Stimulated activated naive CD8-positive, alpha-beta T cell treated with anti-CD3 and anti-CD28 coated beads, Interleukin-15, amount 100 ng/mL, for 72 hours (primary cell): ENCODE data around the gene PLAGL1.

Experiments used
- ATAC-seq: fragments of 150-1000 bp; cut with Tn5 transposase; 2 replicates; pipeline ENCODE4 v1.10.0; 2021; ENCODE audit warnings: mild to moderate bottlenecking, moderate library complexity
- DNase-seq, 2 donors: peaks; one replicate each; pipeline ENCODE4 v3.0.0; 2021 to 2022
- H3K27ac Mint-ChIP-seq, 2 donors: one replicate each; pipeline ENCODE4 v1.8.0; 2022; ENCODE audit warnings: mild to moderate bottlenecking in 2 of 2, mixed read lengths in 2 of 2, moderate library complexity in 2 of 2
- H3K27me3 Mint-ChIP-seq: one replicate; pipeline ENCODE4 v1.8.0; 2022; ENCODE audit warnings: mixed read lengths
- H3K4me1 Mint-ChIP-seq: one replicate; pipeline ENCODE4 v1.8.0; 2022; ENCODE audit warnings: mild to moderate bottlenecking, mixed read lengths
- H3K4me3 Mint-ChIP-seq, 2 donors: one replicate each; pipeline ENCODE4 v1.8.0; 2022; ENCODE audit warnings: mild to moderate bottlenecking in 2 of 2, mixed read lengths in 2 of 2, moderate library complexity in 1 of 2
- H3K9me3 Mint-ChIP-seq, 2 donors: one replicate each; pipeline ENCODE4 v1.8.0; 2022; ENCODE audit warnings: mixed read lengths in 2 of 2

PLAGL1 gene

GRCh38 chr6:143982968-143983367 lies 25.1 kb downstream of the PLAGL1 start:
- H3K4me3 Mint-ChIP-seq, result no peak overlapping the region
- no peak for ATAC-seq

DNA sequence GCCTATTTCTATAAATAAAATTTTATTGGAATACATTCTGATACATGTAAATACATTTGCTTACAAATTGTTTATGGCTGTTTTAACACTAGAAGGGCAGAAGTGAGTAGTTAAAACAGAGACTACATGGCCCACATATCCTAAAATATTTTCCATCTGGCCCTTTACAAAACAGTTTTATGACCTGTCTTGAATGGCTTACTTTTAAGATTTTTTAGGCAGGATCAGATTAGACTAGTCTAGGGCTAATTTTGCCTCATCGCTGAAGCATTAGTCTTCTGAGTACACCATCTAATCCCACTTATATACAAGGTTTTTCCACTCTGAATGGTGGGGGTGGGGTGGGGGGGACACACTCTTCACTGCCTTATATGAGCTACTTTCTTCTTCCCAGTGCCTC lies 27.1 kb downstream of the PLAGL1 start:
- Mint-ChIP-seq H3K4me3 (no peak overlapping the region), H3K27me3 (no peaks in the 10 kb centered on the region), H3K27ac (no peak overlapping the region), H3K9me3 (no peaks in the 10 kb centered on the region), H3K4me1 (peaks cover 7% of the 10 kb centered on the region)
- DNase-seq, result no peak
- no peak for ATAC-seq

More at GRCh38 chr6:143982968-143983367, 25.1 kb downstream of the PLAGL1 start:
- DNase-seq, result no peak
- H3K27ac Mint-ChIP-seq, result no peak overlapping the region
- no peaks in the 10 kb centered on the region for H3K4me1 Mint-ChIP-seq
- H3K27me3 Mint-ChIP-seq, result no peaks in the 10 kb centered on the region
- H3K9me3 Mint-ChIP-seq, result no peaks in the 10 kb centered on the region

GRCh38 chr6:143976806-143977349 lies 31.2 kb downstream of the PLAGL1 start:
- H3K4me1 Mint-ChIP-seq, result peaks cover 7% of the 10 kb centered on the region
- H3K27me3 Mint-ChIP-seq, result no peaks in the 10 kb centered on the region
- H3K9me3 Mint-ChIP-seq, result no peaks in the 10 kb centered on the region
- no peak for DNase-seq
- no peak overlapping the region for H3K4me3 Mint-ChIP-seq
- ATAC-seq, result no peak
- H3K27ac Mint-ChIP-seq, result no peak overlapping the region

GRCh38 chr6:143974089-143974488 lies 34.0 kb downstream of the PLAGL1 start:
- Mint-ChIP-seq H3K27me3 (peaks cover 7% of the 10 kb centered on the region), H3K27ac (peak overlapping the region in 1 of 2 donors; percentile 24)
- ATAC-seq, result no peak

GRCh38 chr6:143973097-143973966 lies 34.7 kb downstream of the PLAGL1 start:
- peaks cover 7% of the 10 kb centered on the region for H3K27me3 Mint-ChIP-seq
- no peak overlapping the region for H3K4me3 Mint-ChIP-seq
- ATAC-seq, result no peak
- H3K4me1 Mint-ChIP-seq, result peaks cover 7% of the 10 kb centered on the region
- DNase-seq, result no peak
- peak overlapping the region in 1 of 2 donors; percentile 24 for H3K27ac Mint-ChIP-seq
- H3K9me3 Mint-ChIP-seq, result no peaks in the 10 kb centered on the region

More at GRCh38 chr6:143974089-143974488, 34.0 kb downstream of the PLAGL1 start:
- H3K4me3 Mint-ChIP-seq, result no peak overlapping the region
- no peak for DNase-seq
- no peaks in the 10 kb centered on the region for H3K9me3 Mint-ChIP-seq
- H3K4me1 Mint-ChIP-seq, result peaks cover 7% of the 10 kb centered on the region

DNA sequence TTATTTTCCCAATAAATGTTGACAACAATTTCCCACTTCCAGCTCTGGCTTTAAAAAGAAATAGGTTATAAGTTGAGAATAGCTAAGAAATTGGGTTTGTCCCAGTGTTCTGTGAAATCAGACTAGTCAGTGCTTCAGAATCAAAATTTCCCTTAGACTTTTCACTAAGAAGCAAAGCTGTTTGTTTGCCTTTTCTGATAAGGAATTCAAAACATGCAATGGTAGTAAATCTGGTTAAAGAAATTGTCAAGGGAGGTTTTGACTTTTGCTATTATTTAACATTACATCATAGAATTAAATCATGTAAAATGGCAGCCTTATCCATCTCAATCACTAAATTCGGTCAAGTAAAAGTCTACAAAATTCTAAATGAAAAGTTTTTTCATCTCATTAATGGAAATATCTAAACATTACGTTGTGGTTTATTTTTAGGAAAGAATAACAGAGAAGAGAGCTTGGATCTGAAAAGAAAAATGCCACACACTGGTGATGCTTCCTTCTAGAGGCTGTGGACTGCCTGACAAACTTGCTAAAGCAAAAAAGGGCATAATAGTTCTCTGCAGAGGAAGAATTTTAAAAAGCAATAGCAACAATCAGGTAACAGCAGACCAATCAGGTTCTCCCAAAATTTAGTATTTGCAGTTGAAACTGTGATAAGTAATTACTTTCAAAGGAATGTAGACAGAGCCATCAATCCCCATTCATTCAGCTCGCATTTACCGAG lies 36.4 kb downstream of the PLAGL1 start:
- DNase-seq (no peak), ATAC-seq (no peak)
- peaks cover 7% of the 10 kb centered on the region for H3K27me3 Mint-ChIP-seq
- no peak overlapping the region for H3K27ac Mint-ChIP-seq
- H3K4me1 Mint-ChIP-seq, result peaks cover under 1% of the 10 kb centered on the region
- H3K4me3 Mint-ChIP-seq, result no peak overlapping the region
- no peaks in the 10 kb centered on the region for H3K9me3 Mint-ChIP-seq

DNA sequence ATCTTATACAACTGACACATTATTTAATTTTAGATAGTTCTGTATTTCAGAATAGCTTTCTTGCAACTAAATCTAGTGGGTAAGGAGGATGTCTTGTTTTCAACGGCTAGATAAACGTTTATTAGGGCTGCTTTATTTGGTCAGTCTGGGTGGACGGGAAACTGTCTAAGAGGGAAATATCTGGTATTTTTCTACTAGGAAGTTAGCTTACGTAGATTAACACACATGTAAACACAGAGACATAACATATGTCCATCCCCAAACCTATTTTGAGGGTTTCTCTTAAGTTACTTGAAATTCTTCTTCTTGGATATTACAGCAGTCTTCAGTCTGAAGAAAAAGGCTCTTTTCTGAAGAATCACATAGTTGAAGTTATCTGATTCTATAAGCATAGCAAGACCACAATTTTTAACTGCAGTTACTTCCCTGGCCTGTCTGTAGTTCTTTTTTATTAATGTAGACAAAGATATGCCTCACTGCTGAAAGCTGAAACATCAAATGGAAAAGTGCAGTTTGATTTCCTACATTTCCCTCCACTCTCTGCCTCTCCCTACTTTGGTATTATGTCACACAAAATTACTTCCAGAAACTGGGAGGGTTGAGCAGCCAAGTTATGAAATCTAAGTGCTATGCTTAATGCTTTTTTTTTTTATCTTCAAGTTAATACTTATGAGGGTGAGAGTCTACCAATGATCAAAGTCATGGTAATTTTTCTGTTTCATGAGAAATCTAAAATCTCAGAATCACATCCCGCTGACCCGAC lies 37.4 kb downstream of the PLAGL1 start:
- ATAC-seq (no peak), DNase-seq (no peak)
- H3K4me1 Mint-ChIP-seq, result no peaks in the 10 kb centered on the region
- H3K9me3 Mint-ChIP-seq, result no peaks in the 10 kb centered on the region
- H3K27me3 Mint-ChIP-seq, result peaks cover 7% of the 10 kb centered on the region
- H3K27ac Mint-ChIP-seq, result no peak overlapping the region
- no peak overlapping the region for H3K4me3 Mint-ChIP-seq

GRCh38 chr6:143969077-143969476 lies 39.0 kb downstream of the PLAGL1 start:
- Mint-ChIP-seq H3K27me3 (peaks cover 7% of the 10 kb centered on the region), H3K4me3 (no peak overlapping the region), H3K9me3 (no peaks in the 10 kb centered on the region), H3K27ac (no peak overlapping the region), H3K4me1 (no peaks in the 10 kb centered on the region)
- ATAC-seq (no peak), DNase-seq (no peak)

DNA sequence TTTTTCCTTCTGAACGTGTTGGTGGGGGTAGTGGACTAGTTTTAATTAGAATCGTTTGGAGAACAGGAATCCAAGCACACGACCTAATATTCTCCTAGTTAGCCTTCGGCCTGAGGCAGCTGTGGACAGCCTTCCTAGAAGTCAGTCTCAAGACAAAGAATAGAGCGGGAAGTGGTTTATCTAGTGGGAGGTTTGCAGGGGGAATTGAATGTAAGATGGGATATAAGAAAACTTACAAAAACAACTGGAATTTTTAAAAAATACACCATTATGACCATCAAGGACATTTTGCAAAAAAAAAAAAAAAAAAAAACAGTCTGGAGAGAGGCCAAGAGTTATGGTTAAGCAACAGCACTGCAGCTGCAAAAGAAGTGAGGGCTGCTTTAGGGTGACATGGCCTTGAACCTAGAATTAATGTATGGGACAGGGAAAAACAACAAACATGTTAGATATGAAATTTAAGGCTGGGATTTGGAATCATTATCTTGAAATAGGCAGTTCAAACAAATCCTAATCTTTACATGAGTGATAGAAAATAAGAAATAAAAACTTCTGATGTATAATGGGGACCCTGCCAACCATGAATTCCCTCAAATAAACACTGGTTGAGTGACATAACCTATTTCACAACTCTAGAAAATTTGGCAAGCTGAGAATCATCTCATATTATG lies 40.2 kb downstream of the PLAGL1 start:
- no peak overlapping the region for H3K27ac Mint-ChIP-seq
- no peak for ATAC-seq
- no peak overlapping the region for H3K4me3 Mint-ChIP-seq
- peaks cover 7% of the 10 kb centered on the region for H3K27me3 Mint-ChIP-seq
- H3K4me1 Mint-ChIP-seq, result no peaks in the 10 kb centered on the region
- DNase-seq, result no peak
- H3K9me3 Mint-ChIP-seq, result no peaks in the 10 kb centered on the region

DNA sequence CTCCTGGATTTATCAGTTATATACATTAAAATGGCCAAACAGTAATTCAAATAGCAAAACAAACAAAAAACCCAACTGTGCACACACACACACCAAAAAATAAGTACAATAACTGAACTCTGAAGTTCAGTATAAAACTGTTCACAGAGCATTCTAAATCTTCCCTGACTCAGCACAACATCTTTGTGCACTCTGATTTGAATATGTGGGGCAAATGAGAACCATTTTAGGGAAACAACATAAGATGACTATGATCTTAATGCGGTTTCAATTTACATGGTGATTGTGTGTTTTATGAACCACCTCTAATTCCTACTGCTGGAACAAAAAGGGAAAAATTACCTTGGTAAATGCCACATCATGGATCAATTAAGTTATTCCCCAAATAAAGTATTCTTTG lies 41.7 kb downstream of the PLAGL1 start:
- ATAC-seq, result no peak
- H3K27me3 Mint-ChIP-seq, result peaks cover 7% of the 10 kb centered on the region
- H3K27ac Mint-ChIP-seq, result no peak overlapping the region
- H3K9me3 Mint-ChIP-seq, result no peaks in the 10 kb centered on the region
- no peak overlapping the region for H3K4me3 Mint-ChIP-seq
- DNase-seq, result no peak
- no peaks in the 10 kb centered on the region for H3K4me1 Mint-ChIP-seq

GRCh38 chr6:143965503-143966171 lies 42.4 kb downstream of the PLAGL1 start:
- Mint-ChIP-seq H3K9me3 (no peaks in the 10 kb centered on the region), H3K4me3 (no peak overlapping the region), H3K27me3 (peaks cover 7% of the 10 kb centered on the region), H3K4me1 (no peaks in the 10 kb centered on the region), H3K27ac (no peak overlapping the region)
- ATAC-seq (no peak), DNase-seq (no peak)

DNA sequence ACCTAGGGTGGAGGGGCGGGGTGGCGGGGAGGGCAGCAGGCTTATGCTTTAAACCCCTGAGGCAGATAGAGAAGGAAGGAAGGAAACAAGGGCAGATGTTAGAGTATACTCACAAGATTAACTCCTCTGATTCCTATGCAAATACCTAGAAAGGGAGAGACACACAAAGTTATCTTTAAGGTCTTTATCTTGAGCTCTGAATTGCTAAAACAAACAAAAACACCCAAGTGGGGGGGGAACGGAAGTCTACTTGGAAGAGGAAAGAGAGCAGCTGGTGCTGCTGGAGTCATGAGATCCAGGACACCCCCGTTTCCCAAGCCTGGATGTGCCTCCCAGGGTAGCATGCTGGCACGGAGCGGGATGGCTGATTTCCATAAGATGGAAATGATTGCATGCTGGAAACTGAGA lies 43.4 kb downstream of the PLAGL1 start:
- Mint-ChIP-seq H3K27ac (no peak overlapping the region), H3K9me3 (no peaks in the 10 kb centered on the region), H3K27me3 (peaks cover 6% of the 10 kb centered on the region), H3K4me3 (no peak overlapping the region), H3K4me1 (no peaks in the 10 kb centered on the region)
- no peak for DNase-seq
- ATAC-seq, result no peak

GRCh38 chr6:143963158-143963919 lies 44.7 kb downstream of the PLAGL1 start:
- Mint-ChIP-seq H3K9me3 (no peaks in the 10 kb centered on the region), H3K27ac (no peak overlapping the region), H3K4me1 (no peaks in the 10 kb centered on the region), H3K27me3 (no peaks in the 10 kb centered on the region), H3K4me3 (no peak overlapping the region)
- no peak for ATAC-seq
- DNase-seq, result no peak
